ENCODE results near the gene BEND3.

DNA sequence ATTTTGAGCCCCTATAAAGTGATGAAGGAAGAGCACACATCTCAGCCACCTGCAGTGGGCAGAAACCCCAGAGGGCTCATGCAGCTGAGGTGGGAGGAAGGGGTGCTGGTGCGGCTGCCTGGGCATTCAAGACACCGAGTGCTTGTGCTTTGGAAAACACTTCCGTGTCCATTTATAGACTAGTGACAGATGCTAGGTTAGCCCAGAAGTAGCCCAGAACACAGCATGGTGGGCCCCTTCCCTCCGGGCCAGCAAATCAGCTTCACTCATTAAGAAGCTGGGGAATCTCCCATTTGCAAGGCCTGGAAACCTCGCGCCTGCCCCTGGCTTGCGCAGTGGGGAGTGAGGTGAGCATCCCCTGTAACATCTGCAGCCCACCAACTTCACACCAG, 12.9 kb downstream of the BEND3 start:
- TF ChIP-seq, protein P1, sequence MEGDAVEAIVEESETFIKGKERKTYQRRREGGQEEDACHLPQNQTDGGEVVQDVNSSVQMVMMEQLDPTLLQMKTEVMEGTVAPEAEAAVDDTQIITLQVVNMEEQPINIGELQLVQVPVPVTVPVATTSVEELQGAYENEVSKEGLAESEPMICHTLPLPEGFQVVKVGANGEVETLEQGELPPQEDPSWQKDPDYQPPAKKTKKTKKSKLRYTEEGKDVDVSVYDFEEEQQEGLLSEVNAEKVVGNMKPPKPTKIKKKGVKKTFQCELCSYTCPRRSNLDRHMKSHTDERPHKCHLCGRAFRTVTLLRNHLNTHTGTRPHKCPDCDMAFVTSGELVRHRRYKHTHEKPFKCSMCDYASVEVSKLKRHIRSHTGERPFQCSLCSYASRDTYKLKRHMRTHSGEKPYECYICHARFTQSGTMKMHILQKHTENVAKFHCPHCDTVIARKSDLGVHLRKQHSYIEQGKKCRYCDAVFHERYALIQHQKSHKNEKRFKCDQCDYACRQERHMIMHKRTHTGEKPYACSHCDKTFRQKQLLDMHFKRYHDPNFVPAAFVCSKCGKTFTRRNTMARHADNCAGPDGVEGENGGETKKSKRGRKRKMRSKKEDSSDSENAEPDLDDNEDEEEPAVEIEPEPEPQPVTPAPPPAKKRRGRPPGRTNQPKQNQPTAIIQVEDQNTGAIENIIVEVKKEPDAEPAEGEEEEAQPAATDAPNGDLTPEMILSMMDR (IDR thresholded peaks at IDR 0.05; ENCODE audit: poor library complexity, severe bottlenecking) = no peak
- TF ChIP-seq TAF1 (IDR thresholded peaks at IDR 0.05; ENCODE audit: low read depth) = no peak
- TF ChIP-seq, protein P2, sequence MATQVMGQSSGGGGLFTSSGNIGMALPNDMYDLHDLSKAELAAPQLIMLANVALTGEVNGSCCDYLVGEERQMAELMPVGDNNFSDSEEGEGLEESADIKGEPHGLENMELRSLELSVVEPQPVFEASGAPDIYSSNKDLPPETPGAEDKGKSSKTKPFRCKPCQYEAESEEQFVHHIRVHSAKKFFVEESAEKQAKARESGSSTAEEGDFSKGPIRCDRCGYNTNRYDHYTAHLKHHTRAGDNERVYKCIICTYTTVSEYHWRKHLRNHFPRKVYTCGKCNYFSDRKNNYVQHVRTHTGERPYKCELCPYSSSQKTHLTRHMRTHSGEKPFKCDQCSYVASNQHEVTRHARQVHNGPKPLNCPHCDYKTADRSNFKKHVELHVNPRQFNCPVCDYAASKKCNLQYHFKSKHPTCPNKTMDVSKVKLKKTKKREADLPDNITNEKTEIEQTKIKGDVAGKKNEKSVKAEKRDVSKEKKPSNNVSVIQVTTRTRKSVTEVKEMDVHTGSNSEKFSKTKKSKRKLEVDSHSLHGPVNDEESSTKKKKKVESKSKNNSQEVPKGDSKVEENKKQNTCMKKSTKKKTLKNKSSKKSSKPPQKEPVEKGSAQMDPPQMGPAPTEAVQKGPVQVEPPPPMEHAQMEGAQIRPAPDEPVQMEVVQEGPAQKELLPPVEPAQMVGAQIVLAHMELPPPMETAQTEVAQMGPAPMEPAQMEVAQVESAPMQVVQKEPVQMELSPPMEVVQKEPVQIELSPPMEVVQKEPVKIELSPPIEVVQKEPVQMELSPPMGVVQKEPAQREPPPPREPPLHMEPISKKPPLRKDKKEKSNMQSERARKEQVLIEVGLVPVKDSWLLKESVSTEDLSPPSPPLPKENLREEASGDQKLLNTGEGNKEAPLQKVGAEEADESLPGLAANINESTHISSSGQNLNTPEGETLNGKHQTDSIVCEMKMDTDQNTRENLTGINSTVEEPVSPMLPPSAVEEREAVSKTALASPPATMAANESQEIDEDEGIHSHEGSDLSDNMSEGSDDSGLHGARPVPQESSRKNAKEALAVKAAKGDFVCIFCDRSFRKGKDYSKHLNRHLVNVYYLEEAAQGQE (IDR thresholded peaks at IDR 0.05; ENCODE audit: borderline replicate concordance) = no peak
